HG03460 (cell line): ENCODE data around the gene DHX30.

Experiments
- ATAC-seq: cut with Tn5 transposase; IDR thresholded peaks from one replicate; pipeline ENCODE4 v1.9.1; 2021; ENCODE audit not compliant: unreplicated experiment

Gene DHX30

DNA sequence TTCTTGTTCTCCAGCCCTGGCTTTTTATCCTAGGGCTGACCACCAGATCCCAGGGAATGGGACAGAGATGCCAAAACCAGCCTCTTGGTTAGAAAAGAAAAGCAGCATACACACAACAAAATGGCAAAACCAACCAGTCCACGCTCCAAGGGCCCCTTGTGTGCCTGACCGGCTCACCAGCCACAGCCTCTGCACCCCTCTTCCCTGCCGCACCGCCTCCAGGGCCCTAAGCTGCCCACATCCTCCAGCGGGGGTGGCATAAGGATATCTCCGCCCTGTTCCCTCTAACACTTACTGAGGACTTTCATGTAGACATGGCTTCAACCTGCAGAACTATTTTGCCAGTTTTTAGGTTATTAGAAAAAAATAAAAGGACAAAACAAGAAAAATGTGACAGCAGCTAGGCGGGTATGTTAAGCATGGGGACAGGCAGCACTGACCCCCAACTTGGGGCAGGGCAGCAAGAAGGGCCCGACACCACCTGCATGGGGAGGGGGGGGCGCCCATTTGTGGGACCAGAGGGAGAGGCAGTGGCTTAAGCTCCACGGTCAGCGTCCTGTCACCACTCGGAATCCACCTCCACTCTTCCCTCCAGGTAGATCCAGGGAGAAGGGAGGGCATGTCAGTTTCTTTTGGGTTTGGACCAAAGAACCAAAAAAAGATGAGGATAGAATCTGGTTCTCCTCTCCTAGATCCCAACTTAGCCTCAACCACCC, 49.1 kb downstream of the DHX30 start:
- ATAC-seq: no peak

DNA sequence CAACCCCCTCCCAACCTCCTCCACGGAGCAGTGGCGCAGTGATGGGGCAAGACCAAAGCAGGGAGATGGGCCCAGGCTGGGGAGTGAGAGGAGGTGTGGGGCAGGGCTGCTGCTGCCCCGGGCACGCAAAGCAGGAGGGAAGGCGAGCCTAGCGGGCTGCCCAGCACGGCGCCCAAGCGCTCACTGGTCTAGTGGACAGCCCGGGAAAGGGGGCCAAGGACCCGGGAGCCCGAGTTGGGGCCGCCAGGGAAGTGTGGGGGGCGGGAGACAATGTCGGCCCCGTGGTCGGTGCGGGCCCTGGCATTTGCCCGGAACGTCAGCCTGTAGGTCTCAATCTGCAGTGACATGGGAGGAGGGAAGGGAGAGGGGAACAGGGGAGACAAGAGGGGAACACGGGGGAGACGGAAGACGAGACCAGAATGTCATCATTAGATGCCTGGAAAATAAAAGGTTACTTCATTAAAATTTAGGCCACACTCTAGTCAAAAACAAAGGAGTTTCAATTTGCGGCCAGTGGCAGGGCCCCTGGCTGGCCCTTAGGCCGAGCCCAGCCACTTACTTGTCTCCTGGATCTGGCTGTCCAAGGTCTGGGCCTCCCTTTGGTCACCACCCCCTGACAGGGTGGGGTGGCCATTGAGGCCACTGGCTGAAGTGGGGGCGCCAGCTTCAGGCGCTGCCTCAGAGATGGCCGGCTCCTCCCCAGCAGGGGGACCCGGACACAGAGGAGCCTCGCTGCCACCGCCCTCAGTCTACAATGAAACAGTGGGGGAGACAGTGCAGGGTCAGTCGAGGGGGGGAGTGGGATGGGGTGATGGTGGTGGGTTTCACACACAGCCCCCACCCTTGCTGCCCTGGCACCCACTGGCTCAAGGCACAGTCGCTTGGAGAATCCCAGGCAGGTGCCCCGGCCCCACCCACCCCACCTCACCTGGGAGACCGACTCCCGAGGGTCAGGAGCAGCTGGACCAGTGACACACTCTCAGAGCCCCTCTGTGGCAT, 50.0 kb downstream of the DHX30 start:
- ATAC-seq: no peak

DNA sequence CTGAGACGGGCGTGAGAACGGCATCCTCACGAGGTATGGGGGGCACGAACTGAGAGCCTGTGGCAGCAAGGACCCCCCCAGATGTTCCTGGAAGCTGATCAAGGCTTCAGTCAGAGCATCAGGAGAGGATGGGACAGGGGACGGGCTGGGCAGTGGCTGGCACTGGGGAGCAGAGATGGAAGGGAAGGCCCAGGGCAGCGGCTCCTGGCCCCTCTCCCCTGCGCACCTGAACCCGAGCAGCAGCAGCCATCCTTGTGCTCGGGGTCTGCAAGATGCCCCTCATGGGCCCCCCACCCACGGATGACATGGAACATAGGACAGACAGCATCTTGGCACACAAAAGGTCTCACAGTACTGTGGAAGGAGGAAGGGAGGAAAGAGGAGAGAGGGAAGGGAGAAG, 51.3 kb downstream of the DHX30 start:
- no peak for ATAC-seq

DNA sequence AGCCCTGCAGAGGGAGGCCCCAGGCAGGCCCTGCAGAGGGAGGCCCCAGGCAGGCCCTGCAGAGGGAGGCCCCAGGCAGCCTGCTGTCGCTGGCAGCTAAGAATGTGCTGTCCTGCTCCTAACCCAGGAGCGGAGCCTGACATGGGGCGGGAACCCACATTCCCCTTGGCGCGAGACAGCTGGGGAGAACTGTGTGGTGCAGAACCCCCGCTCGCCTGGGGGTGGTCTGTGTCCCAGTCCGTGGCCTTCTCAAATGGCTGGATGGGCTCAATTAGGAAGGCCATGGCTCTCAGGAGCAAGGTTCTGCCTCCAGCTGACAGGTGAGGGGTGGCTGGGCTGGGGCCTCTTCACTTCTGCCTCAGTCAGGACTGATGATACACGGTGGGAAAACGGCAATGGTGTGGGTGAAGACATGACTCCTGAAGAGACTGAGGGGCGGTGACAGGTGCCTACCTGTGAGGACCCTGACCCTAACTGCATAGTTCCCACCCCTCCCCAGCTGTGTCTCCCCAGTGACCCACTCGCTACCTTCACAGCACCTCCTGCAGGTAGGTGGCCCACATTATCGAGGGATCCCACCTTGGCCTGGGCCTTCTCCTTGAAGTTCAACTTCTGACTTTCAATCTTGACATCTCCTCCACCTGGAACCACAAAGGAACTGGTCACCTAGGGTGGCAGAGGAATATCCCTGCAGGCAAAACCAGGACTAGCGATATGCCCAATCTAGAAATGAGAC, 52.0 kb downstream of the DHX30 start:
- no peak for ATAC-seq

DNA sequence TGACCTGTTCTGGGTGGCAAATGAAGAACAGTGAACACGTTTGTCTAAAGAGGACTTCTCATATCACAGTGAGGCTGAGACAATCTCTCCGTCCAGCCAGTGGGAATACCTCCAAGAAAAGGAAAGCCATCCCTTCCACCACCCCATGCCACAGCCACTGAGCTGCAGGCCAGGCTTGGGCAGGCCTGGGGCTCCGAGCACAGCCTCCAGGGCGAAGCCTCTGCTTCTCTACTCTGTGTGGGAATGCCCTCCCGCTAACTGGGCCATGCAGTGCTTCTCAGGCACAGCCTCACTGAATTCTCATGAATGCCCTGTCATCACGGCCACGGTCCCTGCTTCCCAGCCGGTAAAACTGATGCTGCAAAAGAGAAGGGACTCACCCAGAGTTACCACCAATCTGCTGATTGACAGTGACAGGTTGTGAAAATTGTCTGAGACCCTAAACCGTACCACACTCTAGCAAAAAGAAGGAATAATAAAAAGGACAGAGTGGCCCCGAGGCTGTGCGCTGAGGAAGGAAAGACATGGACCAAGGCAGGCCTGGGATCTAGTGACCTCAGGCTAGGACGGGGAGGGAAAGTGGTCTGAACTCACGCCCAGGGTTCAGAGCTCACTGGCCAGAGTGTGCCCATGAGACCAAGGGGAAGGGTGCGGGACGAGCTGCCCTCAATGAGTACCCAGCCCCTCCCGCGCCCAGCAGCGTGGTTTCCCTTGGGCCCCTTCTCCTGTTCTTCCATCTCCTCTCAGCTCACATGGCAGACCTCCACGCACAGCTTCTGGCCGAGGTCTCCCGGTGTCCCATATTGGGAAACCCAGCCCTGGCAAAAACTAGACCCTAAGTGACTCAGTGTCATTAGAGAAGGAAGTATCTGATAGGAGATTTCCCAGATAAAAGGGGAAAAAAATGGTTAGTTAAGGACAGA, 52.8 kb downstream of the DHX30 start:
- no peak for ATAC-seq

DNA sequence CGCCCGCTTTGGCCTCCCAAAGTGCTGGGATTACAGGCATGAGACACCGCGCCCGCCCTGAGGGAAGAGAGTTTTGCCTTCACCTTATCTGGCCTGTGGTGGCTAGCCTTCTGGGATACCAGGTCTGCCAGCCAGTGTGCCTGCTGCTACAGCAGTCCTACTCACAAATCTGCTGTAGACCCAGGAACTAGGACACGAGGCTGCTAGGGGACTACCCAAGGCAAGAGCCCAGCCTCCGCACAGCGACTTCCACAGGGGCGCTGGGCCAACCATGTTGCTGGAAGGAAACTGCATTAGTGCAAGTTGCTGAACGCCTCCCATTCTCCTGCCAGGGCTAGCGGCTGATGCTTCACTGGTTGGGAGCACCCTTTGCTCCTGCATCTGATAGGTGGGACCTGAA, 53.7 kb downstream of the DHX30 start:
- no peak for ATAC-seq

DNA sequence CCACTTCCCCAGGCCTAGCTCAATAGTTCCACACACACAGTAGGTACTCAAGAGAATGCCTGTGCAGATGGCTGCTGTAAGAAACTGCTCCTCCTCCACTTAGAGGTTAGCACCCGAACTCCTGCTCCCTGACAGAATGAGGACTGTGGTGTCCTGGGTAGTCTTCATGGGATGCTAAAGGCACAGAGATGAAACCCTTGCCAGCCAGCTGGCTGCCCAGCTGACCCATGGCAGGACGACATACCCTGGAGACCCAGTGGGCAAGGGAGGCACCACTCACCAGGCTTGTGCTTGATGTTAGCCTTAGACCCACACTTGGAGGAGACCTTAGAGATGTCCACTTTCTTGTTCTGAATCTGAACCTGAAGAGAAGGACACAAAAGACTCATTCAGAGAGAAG, 54.2 kb downstream of the DHX30 start:
- ATAC-seq: no peak

DNA sequence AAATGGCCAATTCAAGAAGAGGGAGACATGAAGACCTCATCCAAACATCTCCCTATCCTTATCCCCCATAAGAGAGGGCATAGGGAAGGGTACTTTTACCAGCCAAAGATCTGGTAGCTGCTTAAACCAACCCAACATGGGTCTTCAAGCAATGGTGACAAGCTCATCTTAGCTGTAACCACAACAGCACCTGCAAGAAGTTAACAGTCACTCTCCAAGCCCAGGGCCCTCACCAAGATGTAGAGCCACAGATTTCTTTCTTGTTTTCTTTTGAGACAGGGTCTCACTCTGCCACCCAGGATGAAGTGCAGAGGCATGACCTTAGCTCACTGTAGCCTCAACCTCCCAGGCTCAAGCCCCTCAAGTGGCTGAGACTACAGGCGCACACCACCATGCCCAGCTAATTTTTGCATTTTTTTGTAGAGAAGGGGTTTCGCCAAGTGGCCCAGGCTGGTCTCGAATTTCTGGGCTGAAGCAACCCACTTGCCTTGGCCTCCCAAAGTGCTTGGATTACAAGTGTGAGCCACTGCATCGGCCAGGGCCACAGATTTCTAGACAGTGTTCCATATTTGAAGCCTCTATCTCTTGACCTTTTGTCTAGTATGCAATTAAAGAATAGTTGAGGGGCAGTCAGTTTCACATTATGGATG, 57.1 kb downstream of the DHX30 start:
- ATAC-seq: no peak

DNA sequence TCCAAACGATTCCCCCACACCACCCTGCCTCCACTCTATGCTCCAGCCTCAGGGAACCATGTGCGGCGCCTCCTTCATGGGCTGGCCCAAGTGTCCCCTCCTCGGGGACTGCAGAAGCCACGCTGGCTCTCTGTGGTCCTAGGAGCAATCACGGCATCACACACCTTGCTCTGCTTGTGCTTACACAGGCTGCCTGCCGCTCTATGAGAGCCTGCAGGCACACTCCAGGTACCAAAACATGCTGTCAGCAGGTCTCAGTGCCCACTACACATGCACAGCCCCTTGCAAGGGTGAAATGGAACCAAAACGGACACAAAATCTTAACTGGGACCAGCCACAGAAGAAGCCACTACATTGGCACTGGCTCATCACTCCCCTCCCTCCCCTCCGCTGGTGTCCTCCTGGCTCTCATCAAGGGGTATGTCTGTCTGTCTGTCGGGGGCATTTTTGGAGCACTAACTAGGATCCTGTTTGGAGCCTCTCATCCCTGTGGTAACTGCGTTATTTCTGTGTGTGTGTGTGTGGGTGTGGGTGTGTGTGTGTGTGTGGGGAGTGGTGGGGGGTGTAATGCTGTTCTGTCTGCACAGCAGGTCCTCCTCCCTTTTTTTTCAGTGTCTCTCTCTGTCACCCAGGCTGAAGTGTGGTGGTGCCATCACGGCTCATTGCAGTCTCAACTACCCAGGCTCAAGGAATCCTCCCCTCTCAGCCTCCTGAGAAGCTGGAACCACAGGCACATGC, 60.6 kb downstream of the DHX30 start:
- no peak for ATAC-seq

DNA sequence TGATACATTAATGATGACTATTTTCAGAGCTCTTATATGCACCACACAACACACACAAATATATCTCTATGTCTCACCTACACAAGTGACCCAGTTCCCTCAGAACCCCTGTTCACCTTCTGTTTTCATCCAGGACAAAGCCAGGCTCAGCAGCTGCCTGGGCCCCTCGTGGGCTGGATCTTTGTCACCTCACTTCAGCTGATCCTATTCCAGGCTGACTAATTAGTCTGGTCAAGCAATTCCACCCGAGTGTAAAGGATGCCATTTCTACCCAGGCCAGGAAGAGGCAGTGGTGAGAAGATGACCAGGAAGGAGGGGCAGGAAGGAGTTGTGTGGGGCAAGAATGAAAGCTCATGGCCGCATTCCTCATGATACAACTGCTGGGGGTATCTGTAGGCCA, 62.3 kb downstream of the DHX30 start:
- ATAC-seq: no peak

DNA sequence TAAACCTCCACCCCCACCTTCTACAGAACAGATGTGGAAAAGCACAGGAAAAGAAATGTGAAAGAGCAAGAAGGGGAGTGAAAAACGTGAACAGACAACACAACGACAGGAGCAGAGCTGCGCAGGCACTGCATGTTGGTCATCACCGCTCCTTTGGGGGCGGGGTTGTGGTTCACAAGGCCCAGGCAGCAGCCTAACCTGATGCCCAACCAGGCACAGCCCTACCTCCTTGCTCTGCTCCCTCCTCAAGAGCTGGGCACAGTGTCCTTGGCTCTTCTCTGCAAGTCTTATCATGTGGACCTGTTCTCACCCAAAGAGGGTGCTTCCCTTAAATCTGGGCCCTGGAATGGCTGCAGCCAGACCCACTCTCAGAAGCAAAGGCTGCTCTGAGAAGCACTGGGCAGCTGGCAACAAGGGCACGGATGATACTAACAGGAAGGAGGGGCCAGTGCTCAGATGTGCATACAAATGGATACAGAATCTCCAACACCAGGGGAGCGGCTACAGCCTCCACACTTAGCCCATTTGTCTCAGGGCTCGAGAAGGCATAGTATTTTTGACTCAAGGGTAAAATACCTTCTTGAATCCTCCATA, 64.6 kb downstream of the DHX30 start:
- ATAC-seq: no peak

DNA sequence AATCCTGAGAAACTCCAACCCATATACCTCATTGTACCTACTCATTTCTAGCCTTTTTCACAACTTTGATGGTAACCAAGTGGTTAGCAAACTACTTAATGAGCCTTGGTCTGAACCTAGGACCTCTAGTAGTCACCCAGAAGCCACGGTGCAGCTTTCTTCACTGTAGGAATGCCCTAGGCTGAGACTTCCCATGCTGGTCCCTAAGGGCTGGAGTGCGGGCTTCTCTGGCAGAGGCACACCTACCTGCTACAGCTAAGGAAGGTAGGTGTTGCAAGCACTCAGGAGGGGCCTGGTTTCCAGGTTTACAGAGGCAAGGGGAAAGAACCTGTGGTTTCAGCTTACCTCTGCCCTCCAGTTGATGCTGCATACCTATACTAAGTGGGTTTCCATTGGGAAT, 65.4 kb downstream of the DHX30 start:
- no peak for ATAC-seq

DNA sequence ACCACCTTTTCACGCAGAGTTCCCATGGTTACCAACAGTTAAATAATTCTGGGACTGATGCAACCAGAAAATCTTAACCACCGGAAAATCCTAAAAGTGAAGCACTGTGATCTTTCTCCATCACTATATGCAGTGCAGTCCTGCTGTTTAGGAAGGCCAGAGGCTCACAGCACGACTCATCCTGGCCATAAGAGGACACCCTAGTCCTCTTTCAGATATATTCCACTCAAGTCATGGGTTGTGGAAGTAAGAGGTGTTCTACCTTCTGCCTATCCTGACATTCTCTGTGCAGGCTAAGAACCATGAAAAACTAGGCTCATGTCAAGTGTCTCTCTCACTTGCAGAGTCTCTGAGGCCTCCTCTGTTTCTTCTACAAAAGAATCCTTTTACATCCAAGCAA, 67.2 kb downstream of the DHX30 start:
- ATAC-seq: no peak

DNA sequence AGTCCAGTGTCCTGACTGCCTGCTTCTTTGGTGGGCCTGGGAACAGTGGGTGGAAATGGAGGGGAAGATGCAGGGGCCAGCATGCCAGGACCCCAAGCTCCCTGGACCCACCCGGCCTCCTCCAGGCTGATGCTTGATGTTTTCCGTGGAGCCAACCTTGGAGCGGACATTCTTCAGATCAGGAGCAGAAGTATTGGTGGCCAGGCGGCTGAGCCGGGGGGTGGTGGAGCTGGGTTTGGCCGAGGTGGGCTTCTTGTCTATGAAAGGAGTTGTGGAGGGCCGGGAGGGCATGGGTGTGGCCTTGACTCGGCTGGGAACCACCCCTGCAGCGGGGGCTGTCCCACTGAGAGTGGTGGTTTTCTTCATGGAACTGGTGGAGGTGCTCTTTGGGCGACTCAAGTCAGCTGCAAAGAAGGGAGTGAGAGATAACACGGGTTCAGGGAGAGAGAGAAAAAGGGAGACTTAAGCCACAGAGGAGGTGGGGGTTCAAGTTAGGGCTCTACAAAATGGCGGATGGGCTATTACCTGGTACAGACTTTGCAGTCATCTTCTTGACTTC, 67.8 kb downstream of the DHX30 start:
- no peak for ATAC-seq

DNA sequence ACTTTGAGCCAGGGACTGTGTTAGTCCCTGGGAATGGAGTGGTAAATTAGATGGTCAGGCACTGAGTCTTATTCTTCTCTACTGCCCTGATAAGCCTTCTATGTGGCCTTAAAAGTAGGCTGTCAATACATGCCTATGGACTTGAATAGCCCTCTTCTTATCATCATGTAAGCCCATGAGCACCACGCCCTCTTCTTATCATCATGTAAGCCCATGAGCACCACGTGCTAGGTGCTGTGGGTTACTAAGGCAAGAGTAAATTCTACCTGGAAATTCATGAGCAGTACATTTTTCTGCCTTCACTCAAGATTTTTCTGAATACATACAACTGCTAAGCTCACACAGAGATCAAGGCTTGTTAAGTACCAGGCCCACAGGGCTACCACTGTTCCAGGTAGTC, 68.5 kb downstream of the DHX30 start:
- ATAC-seq: no peak

DNA sequence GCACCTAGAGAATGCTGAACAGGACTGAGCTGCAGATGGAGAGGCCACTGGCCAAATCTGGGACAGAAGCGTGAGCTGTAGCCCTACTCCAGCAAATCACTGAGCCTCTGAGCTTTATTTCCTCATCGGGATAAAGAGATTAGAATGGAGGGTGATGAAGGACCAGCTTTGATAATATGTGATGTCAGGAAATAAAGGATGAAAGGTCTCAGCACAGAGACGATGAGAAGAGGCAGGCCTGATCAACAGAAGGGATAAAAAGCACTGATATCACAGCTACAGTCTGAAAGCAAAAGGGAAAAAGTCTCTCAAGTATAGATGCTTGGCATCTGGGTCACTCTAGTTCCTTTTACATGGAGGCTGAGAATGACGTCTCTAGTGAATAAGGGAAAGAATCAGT, 70.0 kb downstream of the DHX30 start:
- ATAC-seq: no peak

DNA sequence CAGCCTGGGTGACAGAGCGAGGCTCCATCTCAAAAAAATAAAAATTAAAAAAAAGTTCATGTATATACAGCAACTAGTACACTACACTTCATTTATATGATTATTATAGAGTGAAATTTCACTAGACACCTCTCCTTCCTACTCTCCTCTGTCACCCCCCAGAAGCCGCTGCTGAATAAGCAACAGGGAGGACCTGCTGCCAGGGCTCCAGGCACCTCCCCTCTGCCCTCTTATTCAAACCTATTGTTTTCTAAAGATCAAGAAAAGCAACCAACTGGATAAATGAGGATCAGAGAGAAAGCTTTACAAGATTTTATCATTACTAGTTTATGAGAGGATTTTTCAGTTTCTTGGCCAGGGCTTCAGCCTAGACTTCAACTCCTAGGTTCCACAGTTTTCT, 71.5 kb downstream of the DHX30 start:
- no peak for ATAC-seq

DNA sequence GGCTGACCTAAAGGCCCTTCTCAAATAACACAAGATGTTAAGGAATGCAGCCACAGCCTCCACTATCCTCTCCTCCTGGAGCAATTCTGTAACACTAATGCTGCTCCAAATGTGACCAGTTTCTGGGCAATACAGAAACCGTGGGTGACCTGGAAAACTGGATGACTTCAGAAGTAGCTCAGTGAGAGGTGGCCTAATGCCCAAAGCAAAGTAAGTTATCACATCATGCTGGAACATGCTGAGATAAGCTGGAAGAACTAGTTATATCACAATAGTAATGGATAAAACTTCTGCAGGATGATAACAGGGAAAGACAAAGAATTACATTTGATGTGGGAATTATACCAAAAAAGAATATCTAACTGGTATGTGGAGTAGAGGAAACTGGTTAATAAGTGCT, 72.0 kb downstream of the DHX30 start:
- no peak for ATAC-seq

DNA sequence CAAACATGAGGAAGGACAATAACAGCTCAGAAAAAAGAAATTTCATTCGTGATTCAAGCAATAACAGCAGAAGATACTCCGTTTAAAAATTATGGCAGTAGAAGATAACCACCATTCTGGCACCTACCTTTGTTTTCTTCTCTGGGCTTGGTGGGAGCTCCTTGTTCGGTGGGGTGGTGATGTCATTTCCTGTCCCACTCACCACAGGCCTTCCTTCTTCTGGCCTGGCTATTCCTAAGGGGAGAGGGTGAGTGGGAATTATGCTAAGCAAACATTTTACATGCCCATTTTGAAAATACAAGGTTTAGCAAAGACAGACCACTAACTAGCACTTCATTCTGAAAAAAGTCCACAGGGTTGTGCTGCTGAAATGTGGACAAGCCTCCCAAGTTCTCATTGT, 74.4 kb downstream of the DHX30 start:
- ATAC-seq: no peak
